ENCODE measurements around the gene AFAP1L1. TPM values are rescaled to one million over a fixed set of nuclear protein-coding genes. Genes with fewer than 3 reads are reported as not detected.
A peak's percentile ranks its signal among the peaks of the same experiment; 100 is the strongest.
"Not testable (repeated sequence)": the region's sequence is repeated elsewhere in the genome, so short reads cannot be mapped to it uniquely, and the experiment has no call there.

The AFAP1L1 gene
- polyA plus RNA-seq, 3 donors: 18.8 to 23.2 (median 20.9) TPM

GRCh38 chr5:149254506-149254905 lies 17.2 kb upstream of the AFAP1L1 start:
- peak in 5 of 11 donors; percentile 24 to 47 (median 45) for DNase-seq (ENCODE audit: extremely low read depth in 1 of 11, low read depth in 9 of 11, low spot score in 4 of 11)

DNA sequence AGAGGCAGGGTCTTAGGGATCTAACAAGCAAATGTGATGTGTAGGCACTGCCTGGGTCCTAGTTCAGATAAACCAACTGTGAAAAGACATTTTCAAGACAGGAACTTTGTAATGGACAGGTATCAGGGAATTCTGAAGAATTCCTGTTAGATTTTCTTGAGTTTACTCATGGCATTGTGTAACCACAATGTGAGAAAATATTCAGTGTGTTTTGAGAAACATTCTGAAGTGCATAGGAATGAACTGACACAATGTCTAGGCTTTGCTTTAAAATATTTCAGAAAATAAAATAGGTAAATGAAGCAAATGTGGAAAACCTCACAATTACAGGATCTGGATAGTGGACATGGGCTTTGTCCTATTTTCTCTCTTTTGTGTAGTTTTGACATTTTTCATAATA lies 15.2 kb upstream of the AFAP1L1 start:
- no peak for DNase-seq (ENCODE audit: extremely low read depth in 1 of 11, low read depth in 9 of 11, low spot score in 4 of 11)

- no peak for DNase-seq (ENCODE audit: extremely low read depth in 1 of 11, low read depth in 9 of 11, low spot score in 4 of 11)
Observed at GRCh38 chr5:149257131-149257530, 14.5 kb upstream of the AFAP1L1 start.

DNA sequence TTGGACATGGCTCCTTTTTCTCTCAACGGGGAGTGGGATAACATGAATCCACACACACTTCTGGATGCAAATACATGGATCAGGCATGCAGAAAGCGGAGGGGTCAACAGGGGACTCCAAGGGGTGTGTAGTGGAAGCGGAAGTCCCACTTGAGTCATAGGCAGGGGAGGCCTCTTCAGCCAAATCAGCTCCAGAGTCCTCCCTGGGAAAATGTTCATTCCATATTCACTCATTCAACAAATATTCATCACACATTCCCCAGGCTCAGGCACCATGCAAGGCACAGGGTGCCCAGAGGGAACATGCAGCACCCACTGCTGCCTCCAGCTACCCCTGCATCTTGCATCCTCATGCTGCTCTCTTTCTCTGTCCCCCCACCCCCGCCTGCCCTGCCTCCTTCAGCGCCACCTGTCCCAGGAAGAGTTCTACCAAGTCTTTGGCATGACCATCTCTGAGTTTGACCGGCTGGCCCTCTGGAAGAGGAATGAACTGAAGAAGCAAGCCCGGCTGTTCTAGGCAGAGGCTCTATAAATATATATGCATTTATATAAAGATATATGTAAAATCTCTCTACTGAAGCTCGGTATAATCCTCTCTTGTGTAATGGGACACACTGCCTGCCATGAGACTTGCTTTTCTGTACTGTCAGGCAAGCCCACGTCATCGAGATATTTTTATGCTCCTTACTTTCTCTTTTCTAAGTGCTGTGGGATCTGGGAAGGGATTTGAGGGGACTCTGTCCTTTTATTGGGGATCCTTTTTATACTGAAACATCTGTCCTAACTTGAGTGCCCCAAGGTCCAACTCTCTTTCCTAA lies 13.6 kb upstream of the AFAP1L1 start:
- no peak for DNase-seq (ENCODE audit: extremely low read depth in 1 of 11, low read depth in 9 of 11, low spot score in 4 of 11)

GRCh38 chr5:149260761-149261160 lies 10.9 kb upstream of the AFAP1L1 start:
- DNase-seq (ENCODE audit: extremely low read depth in 1 of 11, low read depth in 9 of 11, low spot score in 4 of 11): no peak

DNA sequence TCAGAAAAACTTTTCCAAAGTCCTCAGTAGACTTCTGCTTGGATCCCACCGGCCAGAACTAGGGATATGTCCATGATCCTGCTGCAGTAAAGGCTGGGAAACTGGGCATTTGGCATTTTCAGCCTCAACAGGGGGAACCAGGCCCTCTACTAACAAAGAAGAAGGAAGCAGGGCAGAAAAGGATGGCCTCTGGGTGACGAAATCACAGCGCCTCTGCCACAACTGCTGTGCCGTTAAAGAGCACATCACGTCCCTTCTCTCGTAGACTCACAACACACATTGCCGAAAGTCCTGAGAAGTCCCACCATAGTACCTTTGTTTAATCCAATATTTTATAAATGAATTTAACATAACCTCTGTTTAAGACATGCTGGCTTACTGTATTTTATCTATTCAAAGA lies 10.4 kb upstream of the AFAP1L1 start:
- no peak for DNase-seq (ENCODE audit: extremely low read depth in 1 of 11, low read depth in 9 of 11, low spot score in 4 of 11)

DNA sequence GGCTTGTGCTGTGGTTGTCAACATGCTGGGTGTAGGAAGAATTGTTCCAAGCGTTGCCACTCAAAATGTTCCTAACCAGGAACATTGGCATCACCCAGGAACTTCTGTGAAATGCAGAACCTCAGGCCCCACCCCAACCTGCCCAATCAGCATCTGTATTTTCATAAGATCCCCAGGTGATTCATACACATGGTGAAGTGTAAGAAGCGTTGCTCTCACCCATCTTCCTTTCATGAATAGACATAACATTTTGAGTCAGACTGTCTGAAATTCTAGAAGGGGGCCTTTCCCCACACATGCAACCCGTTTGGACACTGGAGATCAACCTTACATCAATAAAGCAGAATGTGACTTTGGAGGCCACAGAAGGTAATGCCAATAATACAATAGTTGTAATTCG lies 9.3 kb upstream of the AFAP1L1 start:
- no peak for DNase-seq (ENCODE audit: extremely low read depth in 1 of 11, low read depth in 9 of 11, low spot score in 4 of 11)

DNA sequence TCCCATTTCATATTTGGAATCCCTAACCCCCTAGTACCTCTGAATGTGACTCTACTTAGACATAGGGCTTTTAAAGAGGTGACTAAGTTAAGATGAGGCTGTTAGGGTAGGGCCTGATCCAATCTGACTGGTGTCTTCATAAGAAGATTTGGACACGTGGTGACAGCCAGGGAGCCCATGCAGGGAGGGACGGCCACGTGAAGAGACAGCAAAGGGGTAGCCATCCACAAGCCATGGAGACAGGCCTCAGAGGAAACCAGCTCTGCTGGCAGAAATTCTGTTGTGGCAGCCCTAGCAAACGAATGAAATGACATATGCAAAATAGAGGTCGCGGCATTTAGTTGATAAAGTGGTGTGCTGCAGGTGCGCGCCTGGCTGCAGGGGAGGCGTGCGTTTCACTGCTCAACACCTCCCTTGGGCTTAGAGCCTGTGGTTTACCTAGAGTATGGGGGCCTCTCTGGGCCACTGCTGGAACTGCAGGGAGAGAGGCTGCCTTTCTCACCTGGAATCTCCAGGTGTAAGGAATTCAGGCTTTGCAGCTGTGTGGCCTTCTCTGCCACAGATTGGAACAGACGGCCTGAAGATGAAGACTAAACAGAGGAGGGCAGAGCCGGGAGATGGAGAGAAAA lies 7.1 kb upstream of the AFAP1L1 start:
- DNase-seq (ENCODE audit: extremely low read depth in 1 of 11, low read depth in 9 of 11, low spot score in 4 of 11): no peak

GRCh38 chr5:149265068-149265465 lies 6.6 kb upstream of the AFAP1L1 start:
- no peak for DNase-seq (ENCODE audit: extremely low read depth in 1 of 11, low read depth in 9 of 11, low spot score in 4 of 11)

DNA sequence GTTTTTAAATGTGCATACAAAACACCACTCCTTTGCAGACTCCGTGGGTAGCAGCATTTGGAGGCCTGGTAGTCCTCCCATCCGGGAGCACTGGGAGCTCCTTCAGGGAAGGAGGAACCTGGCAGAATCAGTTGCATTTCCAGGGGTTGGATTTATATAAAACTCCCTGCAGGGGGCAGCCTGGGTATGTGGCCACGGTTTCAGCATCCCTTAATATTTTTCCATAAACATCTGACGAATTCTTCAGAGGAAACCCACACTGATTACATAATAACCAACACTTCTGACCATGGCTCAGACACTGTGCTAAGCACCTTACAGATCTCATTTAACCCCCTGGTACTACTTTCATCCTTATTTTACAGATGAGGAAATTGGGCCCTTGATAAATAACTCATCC lies 6.1 kb upstream of the AFAP1L1 start:
- no peak for DNase-seq (ENCODE audit: extremely low read depth in 1 of 11, low read depth in 9 of 11, low spot score in 4 of 11)

GRCh38 chr5:149267241-149267973 lies 4.3 kb upstream of the AFAP1L1 start:
- no peak for DNase-seq (ENCODE audit: extremely low read depth in 1 of 11, low read depth in 9 of 11, low spot score in 4 of 11)

- no peak for DNase-seq (ENCODE audit: extremely low read depth in 1 of 11, low read depth in 9 of 11, low spot score in 4 of 11)
Observed at GRCh38 chr5:149268928-149269557, 2.6 kb upstream of the AFAP1L1 start.

- DNase-seq (ENCODE audit: extremely low read depth in 1 of 11, low read depth in 9 of 11, low spot score in 4 of 11): peak in 1 of 11 donors; percentile 22
Observed at GRCh38 chr5:149271195-149271715, 404 bp upstream of the AFAP1L1 start.

DNA sequence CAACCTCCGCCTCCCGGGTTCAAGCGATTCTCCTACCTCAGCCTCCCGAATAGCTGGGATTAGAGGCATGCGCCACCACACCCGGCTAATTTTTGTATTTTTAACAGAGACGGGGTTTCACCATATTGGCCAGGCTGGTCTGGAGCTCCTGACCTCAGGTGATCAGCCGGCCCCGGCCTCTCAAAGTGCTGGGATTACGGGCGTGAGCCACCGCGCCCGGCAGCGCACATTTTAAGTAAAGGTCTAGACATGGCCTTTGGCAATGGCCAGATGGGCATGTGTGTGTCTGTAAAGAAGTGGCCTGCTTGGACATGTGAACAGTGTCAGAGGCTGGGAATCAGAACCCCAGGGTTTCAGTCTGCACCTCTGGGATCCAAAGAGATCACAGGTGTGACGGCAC lies 1.1 kb downstream of the AFAP1L1 start:
- DNase-seq (ENCODE audit: extremely low read depth in 1 of 11, low read depth in 9 of 11, low spot score in 4 of 11): not testable (repeated sequence)

DNA sequence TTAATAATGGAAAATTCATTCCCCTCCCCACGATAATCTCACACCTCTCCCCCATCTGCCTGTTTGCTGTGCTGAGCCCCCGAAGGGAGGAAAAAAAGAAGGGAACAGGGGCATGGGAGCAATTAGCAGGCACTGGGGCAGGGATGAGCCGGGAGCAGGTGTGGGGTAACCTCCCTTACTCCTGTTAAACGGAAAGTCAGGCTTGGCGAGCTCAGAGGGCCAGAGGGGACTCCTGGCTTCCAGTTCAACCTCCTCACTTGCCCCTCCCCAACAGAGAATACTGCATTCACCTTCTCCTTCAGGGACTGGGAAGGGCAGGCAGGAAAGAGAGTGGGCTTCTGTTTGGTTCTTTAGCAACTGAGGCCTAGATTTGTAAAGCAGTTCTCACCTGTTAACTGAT lies 1.6 kb downstream of the AFAP1L1 start:
- DNase-seq (ENCODE audit: extremely low read depth in 1 of 11, low read depth in 9 of 11, low spot score in 4 of 11): no peak

- no peak for DNase-seq (ENCODE audit: extremely low read depth in 1 of 11, low read depth in 9 of 11, low spot score in 4 of 11)
Observed at GRCh38 chr5:149273950-149274349, 2.3 kb downstream of the AFAP1L1 start.

- DNase-seq (ENCODE audit: extremely low read depth in 1 of 11, low read depth in 9 of 11, low spot score in 4 of 11): no peak
Observed at GRCh38 chr5:149274939-149275338, 3.3 kb downstream of the AFAP1L1 start.

DNA sequence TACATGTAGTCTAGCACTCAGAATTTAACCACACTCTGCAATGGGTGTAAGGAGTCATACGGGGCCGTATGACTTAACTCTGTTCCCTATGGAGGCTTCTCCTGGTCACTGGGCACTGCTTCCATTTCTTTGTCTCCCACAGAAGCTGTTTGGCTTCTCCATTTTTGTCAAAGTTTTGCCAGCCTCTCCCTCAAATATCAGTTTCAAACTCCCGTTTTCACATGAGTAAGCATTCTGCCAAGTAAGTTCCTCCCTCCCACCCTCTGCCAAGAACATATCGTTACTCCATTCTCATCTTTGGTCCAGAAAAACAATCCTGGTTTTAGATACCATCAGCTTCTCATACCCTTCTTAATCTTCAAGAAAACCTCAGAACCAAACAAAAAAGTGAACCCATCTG lies 6.1 kb downstream of the AFAP1L1 start:
- DNase-seq (ENCODE audit: extremely low read depth in 1 of 11, low read depth in 9 of 11, low spot score in 4 of 11): no peak

- DNase-seq (ENCODE audit: extremely low read depth in 1 of 11, low read depth in 9 of 11, low spot score in 4 of 11): no peak
Observed at GRCh38 chr5:149278451-149279210, 7.0 kb downstream of the AFAP1L1 start.
